Measurements from ENCODE around the gene TEDC2.
A peak's percentile ranks its signal among the peaks of the same experiment; 100 is the strongest.
"Not testable (repeated sequence)": the region's sequence is repeated elsewhere in the genome, so short reads cannot be mapped to it uniquely, and the experiment has no call there.

Gene TEDC2

DNA sequence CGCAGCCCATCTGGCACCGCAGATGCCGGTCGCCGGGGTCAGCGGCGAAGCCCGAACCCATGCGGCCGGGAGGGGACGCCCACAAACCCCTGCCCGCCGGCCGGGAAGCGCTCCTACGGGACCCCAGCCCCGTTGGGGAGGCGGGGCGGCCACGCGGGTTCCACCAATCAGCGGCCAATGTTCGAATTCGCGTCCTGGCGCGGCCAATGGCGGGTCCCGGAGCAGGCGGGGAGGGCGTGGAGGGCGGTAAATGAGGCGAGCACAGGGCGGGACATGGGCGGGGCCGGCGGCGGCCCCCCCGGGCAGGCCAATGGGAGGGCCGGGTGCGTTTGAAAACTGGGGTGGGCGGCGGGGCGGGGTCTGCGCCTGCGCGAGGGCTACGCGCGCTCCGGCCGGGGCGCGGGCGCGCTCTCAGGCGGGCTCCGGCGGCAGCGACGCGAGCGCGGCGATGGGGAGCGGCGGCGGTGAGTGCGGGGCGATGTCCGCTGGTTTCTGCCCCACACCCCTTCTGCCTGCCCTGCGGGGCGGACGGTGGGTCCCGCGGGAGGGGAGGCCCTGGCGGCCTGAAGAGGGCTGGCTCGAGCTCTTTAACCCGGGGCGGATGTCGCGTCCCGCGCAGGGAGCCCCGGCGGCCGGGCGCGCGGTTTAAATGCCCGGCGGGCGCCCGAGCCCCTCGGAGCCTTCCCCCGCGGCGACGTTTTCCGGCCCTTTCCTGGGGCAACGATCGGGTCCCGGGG, 30.7 kb upstream of the TEDC2 start, which contains the start of gene CCNF:
Gene CCNF, plus strand, starts transcription at position 414 of the 737 bp plus-strand sequence. Its CDS starts 35 bp downstream, at position 449.
- TF ChIP-seq, protein P1, sequence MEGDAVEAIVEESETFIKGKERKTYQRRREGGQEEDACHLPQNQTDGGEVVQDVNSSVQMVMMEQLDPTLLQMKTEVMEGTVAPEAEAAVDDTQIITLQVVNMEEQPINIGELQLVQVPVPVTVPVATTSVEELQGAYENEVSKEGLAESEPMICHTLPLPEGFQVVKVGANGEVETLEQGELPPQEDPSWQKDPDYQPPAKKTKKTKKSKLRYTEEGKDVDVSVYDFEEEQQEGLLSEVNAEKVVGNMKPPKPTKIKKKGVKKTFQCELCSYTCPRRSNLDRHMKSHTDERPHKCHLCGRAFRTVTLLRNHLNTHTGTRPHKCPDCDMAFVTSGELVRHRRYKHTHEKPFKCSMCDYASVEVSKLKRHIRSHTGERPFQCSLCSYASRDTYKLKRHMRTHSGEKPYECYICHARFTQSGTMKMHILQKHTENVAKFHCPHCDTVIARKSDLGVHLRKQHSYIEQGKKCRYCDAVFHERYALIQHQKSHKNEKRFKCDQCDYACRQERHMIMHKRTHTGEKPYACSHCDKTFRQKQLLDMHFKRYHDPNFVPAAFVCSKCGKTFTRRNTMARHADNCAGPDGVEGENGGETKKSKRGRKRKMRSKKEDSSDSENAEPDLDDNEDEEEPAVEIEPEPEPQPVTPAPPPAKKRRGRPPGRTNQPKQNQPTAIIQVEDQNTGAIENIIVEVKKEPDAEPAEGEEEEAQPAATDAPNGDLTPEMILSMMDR (IDR thresholded peaks at IDR 0.05): no peak
- Mint-ChIP-seq H3K4me3 (peak within 1 kb of the TSS; percentile 95), H3K9me3 (no peaks in the 10 kb centered on the region), H3K36me3 (ENCODE audit: low read depth) (peaks cover 17% of the 10 kb centered on the region), H3K27me3 (ENCODE audit: low read depth, poor library complexity) (no peaks in the 10 kb centered on the region), H3K27ac (no peak within 1 kb of the TSS), H3K4me1 (peaks cover 43% of the 10 kb centered on the region)
- DNase-seq: peak; percentile 99

DNA sequence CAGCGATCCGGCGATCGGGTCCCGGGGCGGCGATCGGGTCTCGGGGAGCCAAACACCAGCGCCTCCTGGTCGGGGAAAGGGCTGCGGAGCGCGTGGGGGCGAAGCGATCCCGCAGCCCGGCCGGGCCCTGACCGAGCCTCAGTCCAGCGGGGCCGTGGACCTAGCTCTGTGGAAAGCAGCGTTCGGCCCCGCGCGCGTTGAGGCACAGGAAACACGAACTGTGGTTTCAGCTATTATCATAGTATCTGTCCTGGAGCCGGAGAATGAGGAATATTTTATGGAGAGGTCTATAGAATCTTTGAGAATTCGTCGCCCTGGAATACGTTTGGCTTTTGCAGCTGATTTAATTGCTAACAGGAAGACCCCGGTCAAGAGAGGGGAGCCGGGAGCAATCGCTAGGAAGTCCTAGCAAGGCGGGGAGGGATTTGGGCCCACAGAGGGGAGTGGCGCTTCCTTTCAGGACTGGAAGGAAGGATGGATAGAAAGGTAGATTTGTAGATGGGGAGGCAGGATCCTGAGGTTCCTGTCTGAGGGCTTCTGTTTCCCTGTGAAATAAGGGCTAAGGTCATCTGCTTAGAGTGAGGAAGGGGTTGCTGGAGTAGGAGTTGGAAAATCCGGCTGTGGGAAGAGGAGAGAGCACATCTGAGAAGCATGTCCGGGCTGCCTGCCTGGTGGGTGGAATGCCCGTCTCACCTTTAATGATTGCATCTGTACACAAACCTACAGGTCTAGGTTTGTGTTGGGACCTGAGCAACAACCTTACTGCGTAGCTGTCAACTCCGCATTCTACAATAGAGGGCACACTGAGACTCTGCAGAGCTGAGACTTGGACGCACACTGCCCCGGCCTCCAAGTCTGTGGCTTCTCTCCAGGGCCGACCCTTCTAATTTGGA, 29.9 kb upstream of the TEDC2 start:
- H3K4me3 Mint-ChIP-seq: peak overlapping the region; percentile 95
- no peak overlapping the region for H3K27ac Mint-ChIP-seq
- H3K9me3 Mint-ChIP-seq: no peaks in the 10 kb centered on the region
- H3K36me3 Mint-ChIP-seq (ENCODE audit: low read depth): peaks cover 22% of the 10 kb centered on the region
- no peaks in the 10 kb centered on the region for H3K27me3 Mint-ChIP-seq (ENCODE audit: low read depth, poor library complexity)
- DNase-seq: peak; percentile 47
- TF ChIP-seq, protein P1 (IDR thresholded peaks at IDR 0.05): no peak
- peaks cover 39% of the 10 kb centered on the region for H3K4me1 Mint-ChIP-seq

DNA sequence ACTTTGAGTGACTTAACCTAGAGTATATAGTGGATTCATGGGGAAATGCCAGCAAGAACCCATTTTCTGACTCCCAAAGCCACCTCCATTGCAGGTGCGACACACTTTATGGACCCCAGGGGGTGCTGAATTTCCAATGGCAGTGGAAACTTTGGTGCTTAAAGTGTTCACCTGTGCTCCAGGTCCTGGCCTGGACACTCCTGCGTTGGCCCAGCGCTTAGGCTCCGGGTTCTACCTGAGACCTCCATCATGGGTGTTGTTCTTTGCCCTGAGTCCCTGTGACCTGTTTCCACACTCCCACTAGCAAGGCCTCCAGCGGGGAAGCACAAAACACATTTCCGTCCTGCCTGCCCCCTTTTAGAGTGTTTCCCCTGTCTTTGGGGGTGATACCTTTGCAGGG, 27.6 kb upstream of the TEDC2 start:
- no peaks in the 10 kb centered on the region for H3K27me3 Mint-ChIP-seq (ENCODE audit: low read depth, poor library complexity)
- H3K4me3 Mint-ChIP-seq: no peak overlapping the region

DNA sequence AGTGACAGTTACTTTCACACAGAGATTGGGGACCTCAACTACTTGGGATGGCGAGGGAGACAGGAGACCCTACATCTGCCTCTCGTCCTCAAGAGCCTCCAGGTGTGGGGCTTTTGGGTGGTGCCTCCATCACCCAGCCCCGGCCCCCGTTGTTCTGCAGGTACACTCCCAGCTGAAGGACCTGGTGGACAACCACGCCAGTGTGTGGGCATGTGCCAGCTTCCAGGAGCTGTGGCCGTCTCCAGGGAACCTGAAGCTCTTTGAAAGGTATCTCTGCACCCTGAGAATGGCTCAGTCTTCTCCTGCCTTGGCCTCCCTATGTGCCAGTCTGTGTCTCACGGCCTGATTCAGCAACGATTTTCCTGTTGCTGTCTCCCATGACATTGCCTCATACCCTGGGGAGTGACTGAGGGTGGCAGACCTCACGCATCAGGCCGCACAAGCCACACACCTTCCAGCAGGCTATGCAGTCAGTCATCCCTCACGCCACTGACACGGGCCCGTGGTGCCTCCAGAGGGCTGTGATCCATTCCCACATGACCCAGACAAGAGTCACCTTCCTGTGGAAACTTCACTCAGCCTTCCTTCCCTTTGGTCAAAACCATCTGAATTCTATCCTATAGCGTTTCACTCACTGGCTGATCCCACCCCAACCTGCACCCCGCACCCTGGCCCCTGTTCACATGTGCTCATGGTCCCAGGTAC, 27.0 kb upstream of the TEDC2 start:
- no peaks in the 10 kb centered on the region for H3K27me3 Mint-ChIP-seq (ENCODE audit: low read depth, poor library complexity)
- H3K36me3 Mint-ChIP-seq (ENCODE audit: low read depth): peaks cover 43% of the 10 kb centered on the region
- peaks cover 23% of the 10 kb centered on the region for H3K4me1 Mint-ChIP-seq
- H3K27ac Mint-ChIP-seq: no peak overlapping the region
- no peak for DNase-seq
- no peak overlapping the region for H3K4me3 Mint-ChIP-seq
- H3K9me3 Mint-ChIP-seq: no peaks in the 10 kb centered on the region
- TF ChIP-seq, protein P1 (IDR thresholded peaks at IDR 0.05): no peak

More for the DNA sequence above, 27.6 kb upstream of the TEDC2 start:
- H3K4me1 Mint-ChIP-seq: peaks cover 30% of the 10 kb centered on the region
- peaks cover 38% of the 10 kb centered on the region for H3K36me3 Mint-ChIP-seq (ENCODE audit: low read depth)
- H3K9me3 Mint-ChIP-seq: no peaks in the 10 kb centered on the region
- H3K27ac Mint-ChIP-seq: no peak overlapping the region
- TF ChIP-seq, protein P1 (IDR thresholded peaks at IDR 0.05): no peak
- DNase-seq: no peak

DNA sequence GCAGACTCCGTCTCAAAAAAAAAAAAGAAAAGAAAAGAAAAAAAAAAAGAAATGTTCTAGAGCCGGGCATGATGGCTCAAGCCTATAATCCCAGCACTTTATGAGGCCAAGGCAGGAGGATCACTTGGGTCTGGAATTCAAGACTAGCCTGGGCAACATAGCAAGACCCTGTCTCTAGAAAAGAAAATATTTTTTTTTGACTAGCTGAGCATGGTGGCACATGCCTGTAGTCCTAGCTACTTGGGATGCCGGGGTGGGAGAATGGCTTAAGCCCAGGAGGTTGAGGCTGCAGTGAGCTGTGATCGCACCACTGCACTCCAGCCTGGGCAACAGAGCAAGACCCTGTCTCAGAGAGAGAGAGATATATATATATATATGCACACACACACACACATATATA, 24.7 kb upstream of the TEDC2 start:
- not testable (repeated sequence) for DNase-seq; H3K4me3 Mint-ChIP-seq; H3K9me3 Mint-ChIP-seq; H3K27me3 Mint-ChIP-seq (ENCODE audit: low read depth, poor library complexity); H3K27ac Mint-ChIP-seq
- Mint-ChIP-seq H3K36me3 (ENCODE audit: low read depth) (peaks cover 58% of the 10 kb centered on the region), H3K4me1 (peaks cover 11% of the 10 kb centered on the region)

DNA sequence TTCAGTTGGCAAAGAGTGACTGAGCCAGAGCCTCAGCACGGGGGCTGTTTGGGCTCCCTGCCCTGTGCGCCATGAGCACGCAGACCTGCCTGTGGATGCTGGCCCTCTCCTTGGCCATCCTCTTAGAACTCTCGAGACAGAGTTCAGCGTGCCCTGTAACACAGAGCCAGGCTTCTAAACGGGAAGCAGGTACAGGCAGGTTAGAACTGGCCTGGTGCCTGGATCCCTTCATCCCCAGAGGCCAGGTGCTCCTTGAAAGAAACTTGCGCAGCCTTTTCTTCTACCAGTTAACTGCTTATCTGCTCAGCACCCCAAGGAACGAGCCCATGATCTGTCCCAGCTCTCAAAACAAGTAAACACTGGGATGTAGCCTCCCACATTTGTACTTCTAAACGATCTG, 23.8 kb upstream of the TEDC2 start:
- Mint-ChIP-seq H3K4me1 (peaks cover 2% of the 10 kb centered on the region), H3K27ac (peak overlapping the region; percentile 83), H3K9me3 (no peaks in the 10 kb centered on the region), H3K27me3 (ENCODE audit: low read depth, poor library complexity) (no peaks in the 10 kb centered on the region), H3K36me3 (ENCODE audit: low read depth) (peaks cover 65% of the 10 kb centered on the region), H3K4me3 (no peak overlapping the region)
- no peak for DNase-seq
- TF ChIP-seq, protein P1 (IDR thresholded peaks at IDR 0.05): no peak

Measured in nephron progenitor cell (in vitro differentiated cells).